Fibroblast of peridontal ligament (primary cell): ENCODE data around the gene NUBP1.
A peak's percentile ranks its signal among the peaks of the same experiment; 100 is the strongest.
"Not testable (repeated sequence)": the region's sequence is repeated elsewhere in the genome, so short reads cannot be mapped to it uniquely, and the experiment has no call there.

ENCODE experiments used
- DNase-seq: peaks from one replicate; pipeline ENCODE4 v3.0.0-alpha.2; 2010; ENCODE audit errors: extremely low read depth

The NUBP1 gene

GRCh38 chr16:10743610-10744369 is at the start of gene NUBP1:
TSS of gene NUBP1 (plus strand) at chr16:10743842. CDS start at chr16:10743864, 22 bp downstream.
- peak; percentile 97 for DNase-seq

GRCh38 chr16:10693889-10694288 is 49.8 kb upstream of the NUBP1 start:
- no peak for DNase-seq

GRCh38 chr16:10694306-10694705 is 49.3 kb upstream of the NUBP1 start:
- DNase-seq: no peak

- DNase-seq: no peak
Measured at GRCh38 chr16:10694830-10695229, 48.8 kb upstream of the NUBP1 start, which contains the start of gene TEKT5. TSS of gene TEKT5 (minus strand) at chr16:10694930. CDS start at chr16:10694873, 57 bp downstream.

GRCh38 chr16:10699756-10700155 is 43.9 kb upstream of the NUBP1 start:
- DNase-seq: no peak

- no peak for DNase-seq
Measured at GRCh38 chr16:10708969-10709368, 34.7 kb upstream of the NUBP1 start.

DNA sequence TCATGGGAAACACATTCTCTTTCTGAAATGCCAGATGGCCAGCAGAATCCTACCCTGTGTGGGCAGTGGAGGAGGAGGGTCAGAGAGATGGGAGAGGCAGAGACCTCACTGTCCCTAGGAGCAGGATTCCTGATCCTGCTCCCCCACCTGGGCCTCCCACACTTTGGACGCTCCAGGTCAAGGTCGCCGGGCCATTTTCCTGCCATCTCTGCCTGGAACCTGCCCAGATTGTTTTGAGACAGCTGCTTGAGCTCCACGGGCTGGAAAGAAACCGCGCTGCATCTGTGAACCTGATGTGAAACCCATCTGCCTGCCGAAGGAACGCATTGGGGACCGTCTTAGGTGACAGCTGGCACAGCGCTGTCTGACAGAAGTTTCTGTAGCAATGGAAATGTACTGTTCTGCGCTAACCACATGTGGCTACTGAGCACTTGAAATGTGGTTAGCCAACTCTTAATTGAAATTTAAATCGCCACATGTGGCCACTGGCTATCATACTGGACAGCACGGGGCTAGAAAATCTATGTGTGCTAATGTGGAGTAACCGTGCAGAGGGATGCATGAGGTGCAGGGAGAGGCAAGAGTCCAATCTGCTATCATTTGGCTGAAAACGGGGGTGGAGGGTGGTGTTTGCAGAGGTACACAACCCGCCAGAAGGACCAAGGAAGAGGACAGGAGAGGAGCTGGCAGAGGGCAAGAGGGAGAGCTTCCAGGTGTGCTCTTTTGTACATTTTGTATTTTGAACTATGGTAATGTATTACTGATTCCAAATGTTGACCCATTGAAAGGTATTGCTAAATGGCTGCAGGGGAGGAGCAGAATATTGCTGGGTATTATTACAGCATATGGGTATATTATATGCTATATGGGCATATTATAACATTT is 15.4 kb upstream of the NUBP1 start:
- DNase-seq: no peak

DNA sequence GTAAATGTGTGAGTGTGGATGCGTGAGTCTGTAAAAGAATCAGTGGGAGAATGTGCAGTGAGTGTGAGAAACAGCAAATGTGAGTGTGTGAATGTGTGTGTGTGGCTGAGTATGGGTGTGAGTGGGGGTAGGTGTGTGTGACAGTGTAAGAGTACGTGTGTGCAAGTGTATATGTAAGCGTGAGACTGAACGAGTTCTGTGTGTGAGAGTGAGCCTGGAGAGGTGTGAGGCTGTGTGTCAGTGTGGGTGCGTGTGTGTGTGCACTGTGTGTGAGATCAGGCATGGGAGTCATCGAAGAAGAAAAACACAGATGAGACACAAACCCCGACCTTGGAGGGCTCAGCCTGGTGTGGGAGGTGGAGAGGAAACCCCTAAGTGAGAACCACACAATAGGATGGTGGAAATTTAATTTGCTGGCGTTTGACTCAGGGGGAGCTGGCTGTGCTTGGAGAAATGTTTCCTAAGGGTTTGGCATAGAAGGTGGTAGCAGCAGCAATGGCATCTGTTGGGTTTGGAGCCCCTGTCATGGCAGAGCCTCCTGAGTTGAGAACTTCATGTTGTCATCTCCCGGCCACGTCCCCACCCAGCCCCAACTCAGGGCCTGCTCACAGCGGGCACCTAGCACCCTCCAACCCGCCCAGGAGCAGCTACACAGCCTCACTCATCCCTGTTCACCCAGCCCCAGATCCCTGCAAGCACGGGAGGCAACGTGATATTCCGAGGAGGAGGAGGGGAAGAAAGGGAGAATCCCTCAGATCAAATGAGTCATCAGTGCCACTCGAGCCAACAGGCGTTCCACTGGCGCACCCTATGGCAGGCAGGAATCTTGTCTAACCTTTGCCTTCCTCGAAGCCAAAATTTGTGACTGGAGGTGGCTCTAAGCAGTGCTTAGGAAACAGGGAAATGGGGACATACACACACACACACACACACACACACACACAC is 14.3 kb upstream of the NUBP1 start:
- peak; percentile 53 for DNase-seq

- no peak for DNase-seq
Measured at GRCh38 chr16:10731790-10732189, 11.9 kb upstream of the NUBP1 start.

GRCh38 chr16:10737068-10737625 is 6.5 kb upstream of the NUBP1 start:
- DNase-seq: peak; percentile 80

DNA sequence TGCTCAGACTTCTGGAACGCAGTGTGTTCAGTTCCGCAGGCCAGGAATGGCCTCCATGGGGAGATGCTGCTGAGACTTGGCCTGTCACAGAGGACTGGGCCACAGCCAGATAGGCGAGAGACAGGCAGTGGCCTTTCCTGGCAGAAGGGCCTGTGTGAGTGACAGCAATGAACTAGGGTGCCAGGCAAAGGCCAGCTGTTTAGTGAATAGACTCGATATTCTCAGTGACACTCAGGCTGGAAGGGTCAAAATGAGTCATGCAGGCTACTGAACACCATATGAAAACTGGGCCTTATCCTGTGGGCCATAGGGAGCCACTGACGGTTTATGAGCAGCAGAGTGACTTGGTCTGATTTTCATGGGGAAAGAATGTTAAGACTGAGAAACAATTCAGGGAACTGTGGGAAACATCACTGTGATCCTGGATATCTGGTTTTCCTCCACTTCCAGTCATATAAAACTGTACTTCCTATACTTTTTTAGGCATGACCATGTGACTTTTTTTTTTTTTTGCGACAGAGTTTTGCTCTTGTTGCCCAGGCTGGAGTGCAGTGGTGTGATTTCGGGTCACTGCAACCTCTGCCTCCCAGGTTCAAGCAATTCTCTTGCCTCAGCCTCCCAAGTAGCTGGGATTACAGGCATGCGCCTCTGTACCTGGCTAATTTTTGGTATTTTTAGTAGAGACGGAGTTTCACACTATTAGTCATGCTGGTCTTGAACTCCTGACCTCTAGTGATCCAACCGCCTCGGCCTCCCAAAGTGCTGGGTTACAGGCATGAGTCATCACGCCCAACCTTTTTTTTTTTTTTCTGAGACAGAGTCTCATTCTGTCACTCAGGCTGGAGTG is 5.2 kb upstream of the NUBP1 start:
- peak; percentile 74 for DNase-seq

- no peak for DNase-seq
Measured at GRCh38 chr16:10740000-10740844, 3.4 kb upstream of the NUBP1 start.

GRCh38 chr16:10740845-10741208 is 2.8 kb upstream of the NUBP1 start:
- no peak for DNase-seq

DNA sequence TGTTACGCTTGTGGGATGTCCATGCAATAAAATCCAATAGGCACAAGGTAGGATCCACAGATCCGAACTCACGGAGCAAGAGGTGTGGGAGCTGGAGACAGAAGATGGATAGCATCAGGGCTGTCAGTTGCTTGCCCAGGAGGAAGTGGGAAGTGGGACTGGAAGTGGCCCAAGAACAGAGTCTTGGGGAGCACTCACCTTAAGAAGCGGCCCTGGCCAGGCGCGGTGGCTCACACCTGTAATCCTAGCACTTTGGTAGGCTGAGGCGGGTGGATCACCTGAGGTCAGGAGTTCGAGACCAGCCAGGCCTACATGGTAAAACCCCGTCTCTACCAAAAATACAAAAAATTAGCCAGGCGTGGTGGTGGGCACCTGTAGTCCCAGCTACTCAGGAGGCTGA is 2.4 kb upstream of the NUBP1 start:
- not testable (repeated sequence) for DNase-seq

DNA sequence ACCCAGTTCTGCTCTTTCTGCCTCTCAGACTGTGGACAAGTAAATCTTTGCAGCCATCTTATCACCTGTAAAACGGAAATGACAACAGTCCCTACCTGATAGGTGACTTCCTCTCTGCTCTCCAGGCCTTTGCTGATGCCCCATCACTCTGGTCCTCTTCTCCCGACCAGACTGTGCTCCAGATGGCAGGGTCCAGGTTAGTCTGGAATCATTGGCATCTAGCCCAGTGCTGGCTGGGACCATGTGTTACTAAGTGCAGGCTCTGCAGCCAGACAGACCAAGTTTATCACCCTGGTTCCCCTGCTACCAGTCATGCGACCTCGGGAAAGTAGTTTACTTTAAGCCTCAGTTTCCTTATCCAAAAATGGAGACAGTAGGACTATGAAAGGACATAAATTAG is 1.8 kb upstream of the NUBP1 start:
- no peak for DNase-seq

DNA sequence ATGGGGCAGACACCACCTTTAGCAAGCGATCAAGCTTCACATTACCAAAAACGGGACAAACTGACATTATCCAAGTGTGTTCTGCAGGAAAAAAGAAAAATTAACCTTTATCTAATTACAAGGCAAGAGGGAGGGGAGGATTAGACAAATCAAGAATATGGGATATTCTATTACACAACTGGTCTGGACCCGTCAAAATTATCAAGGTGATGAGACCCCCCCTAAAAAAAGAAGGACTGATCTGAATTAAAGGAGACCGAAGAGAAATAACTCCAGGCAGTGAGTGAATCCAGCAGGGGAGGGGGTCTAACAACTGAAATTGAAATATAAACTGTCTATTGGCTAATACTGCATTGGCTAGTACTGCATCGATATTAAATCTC is 424 bp upstream of the NUBP1 start:
- DNase-seq: no peak

DNA sequence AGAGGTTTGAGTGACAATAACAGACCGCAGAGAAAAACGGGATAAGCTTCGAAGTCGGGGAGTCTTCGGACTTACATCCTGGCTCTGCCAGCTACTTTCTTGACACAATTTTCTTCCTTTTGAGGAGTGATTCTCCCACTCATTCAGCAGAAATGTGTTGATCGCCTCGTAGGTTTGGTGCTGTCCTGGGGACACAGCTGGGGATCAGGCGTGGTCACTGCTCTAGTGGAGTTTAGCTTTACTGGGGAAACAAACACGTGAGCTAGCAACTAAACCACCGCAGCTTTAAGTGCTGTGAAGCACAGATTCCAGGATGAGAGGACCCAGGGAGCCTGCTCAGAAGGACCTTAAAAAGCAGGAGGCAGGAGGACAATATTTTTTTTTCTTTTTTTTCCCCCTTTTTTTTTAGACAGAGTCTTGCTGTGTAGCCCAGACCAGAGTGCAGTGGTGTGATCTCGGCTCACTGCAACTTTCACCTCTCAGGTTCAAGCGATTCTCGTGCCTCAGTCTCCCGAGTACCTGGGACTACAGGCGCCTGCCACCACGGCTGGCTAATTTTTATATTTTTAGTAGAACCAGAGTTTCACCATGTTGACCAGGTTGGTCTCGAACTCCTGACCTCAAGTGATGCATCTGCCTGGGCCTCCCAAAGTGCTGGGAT is 858 bp downstream of the NUBP1 start:
- no peak for DNase-seq

GRCh38 chr16:10745841-10746240 is 2.2 kb downstream of the NUBP1 start:
- no peak for DNase-seq

DNA sequence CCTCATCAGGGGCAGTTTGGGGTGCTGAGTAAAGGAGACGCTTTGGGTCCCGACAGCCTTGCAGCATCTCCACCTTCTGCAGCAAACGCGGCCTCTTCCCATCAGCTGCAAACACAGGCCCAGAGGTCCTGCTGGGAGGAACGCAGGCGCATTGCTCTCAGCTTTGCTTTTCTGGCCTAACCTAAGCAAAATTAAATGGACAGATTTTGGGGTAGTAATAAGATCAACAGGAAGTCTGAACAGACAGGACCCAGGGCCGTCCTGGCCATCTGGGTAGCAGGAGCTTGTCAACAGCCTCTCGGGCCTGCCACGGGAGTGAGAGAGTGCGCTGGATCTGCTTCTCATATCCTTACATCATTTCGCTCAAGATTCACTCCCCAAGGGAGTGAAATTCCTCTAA is 7.2 kb downstream of the NUBP1 start:
- no peak for DNase-seq
